Osteocyte (in vitro differentiated cells): Measurements from ENCODE around the gene STX11. TPM values are rescaled to one million over a fixed set of nuclear protein-coding genes. Genes with fewer than 3 reads are reported as not detected.

ENCODE experiments used
- DNase-seq: peaks from one replicate; pipeline ENCODE4 v3.0.0; 2021; ENCODE audit warnings: mixed read lengths; ENCODE audit not compliant: unreplicated experiment; ENCODE audit errors: extremely low spot score
- H3K27ac Mint-ChIP-seq: one replicate; pipeline ENCODE4 v1.8.0; 2021; ENCODE audit warnings: mild to moderate bottlenecking, mixed read lengths; ENCODE audit not compliant: unreplicated experiment
- H3K27me3 Mint-ChIP-seq: one replicate; pipeline ENCODE4 v1.8.0; 2021; ENCODE audit warnings: mixed read lengths; ENCODE audit not compliant: unreplicated experiment
- H3K36me3 Mint-ChIP-seq: one replicate; pipeline ENCODE4 v1.8.0; 2021; ENCODE audit warnings: mixed read lengths; ENCODE audit not compliant: unreplicated experiment
- H3K4me1 Mint-ChIP-seq: one replicate; pipeline ENCODE4 v1.8.0; 2021; ENCODE audit warnings: mixed read lengths; ENCODE audit not compliant: unreplicated experiment
- H3K4me3 Mint-ChIP-seq: one replicate; pipeline ENCODE4 v1.8.0; 2021; ENCODE audit warnings: mild to moderate bottlenecking, moderate library complexity, mixed read lengths; ENCODE audit not compliant: unreplicated experiment
- H3K9me3 Mint-ChIP-seq: one replicate; pipeline ENCODE4 v1.8.0; 2021; ENCODE audit warnings: mixed read lengths; ENCODE audit not compliant: unreplicated experiment
- total RNA-seq: library from RNA; stranded (reverse); gene quantifications from 2 replicates; pipeline ENCODE4 v1.2.1, GENCODE V29; 2021
- TF ChIP-seq, protein P1 (sequence below): fragments of 200-600 bp; sonication (generic); IDR thresholded peaks from 2 replicates; pipeline ENCODE4 v1.5.0; 2021; ENCODE audit warnings: antibody characterized with exemption, mild to moderate bottlenecking, moderate library complexity

Gene STX11
- total RNA-seq, 1 donor from 2014 or later = 0.86 TPM

DNA sequence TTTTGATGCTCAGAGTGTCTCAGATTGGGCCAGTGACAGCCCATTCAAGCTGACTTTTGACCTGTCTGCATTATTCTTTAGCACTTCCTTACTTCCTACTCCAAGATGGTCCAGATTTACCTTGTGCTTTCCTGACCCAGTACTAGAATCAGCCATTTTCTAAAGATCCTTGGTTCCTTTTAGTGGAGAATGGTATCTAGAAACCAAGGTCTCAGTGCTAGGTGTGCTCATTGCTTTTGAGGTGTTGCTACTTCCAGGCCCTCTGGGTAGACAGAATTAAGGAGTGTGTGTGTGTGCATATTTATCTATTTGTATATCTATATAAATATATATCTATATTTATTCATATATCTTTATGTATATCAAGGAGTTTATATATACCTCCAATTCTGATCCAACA lies 67.5 kb downstream of the STX11 start:
- Mint-ChIP-seq H3K27ac (peak overlapping the region; percentile 97), H3K9me3 (no peaks in the 10 kb centered on the region), H3K4me1 (peaks cover 29% of the 10 kb centered on the region), H3K4me3 (no peak overlapping the region), H3K27me3 (no peaks in the 10 kb centered on the region), H3K36me3 (no peaks in the 10 kb centered on the region)
- DNase-seq = no peak
- TF ChIP-seq, protein P1, sequence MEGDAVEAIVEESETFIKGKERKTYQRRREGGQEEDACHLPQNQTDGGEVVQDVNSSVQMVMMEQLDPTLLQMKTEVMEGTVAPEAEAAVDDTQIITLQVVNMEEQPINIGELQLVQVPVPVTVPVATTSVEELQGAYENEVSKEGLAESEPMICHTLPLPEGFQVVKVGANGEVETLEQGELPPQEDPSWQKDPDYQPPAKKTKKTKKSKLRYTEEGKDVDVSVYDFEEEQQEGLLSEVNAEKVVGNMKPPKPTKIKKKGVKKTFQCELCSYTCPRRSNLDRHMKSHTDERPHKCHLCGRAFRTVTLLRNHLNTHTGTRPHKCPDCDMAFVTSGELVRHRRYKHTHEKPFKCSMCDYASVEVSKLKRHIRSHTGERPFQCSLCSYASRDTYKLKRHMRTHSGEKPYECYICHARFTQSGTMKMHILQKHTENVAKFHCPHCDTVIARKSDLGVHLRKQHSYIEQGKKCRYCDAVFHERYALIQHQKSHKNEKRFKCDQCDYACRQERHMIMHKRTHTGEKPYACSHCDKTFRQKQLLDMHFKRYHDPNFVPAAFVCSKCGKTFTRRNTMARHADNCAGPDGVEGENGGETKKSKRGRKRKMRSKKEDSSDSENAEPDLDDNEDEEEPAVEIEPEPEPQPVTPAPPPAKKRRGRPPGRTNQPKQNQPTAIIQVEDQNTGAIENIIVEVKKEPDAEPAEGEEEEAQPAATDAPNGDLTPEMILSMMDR = no peak

DNA sequence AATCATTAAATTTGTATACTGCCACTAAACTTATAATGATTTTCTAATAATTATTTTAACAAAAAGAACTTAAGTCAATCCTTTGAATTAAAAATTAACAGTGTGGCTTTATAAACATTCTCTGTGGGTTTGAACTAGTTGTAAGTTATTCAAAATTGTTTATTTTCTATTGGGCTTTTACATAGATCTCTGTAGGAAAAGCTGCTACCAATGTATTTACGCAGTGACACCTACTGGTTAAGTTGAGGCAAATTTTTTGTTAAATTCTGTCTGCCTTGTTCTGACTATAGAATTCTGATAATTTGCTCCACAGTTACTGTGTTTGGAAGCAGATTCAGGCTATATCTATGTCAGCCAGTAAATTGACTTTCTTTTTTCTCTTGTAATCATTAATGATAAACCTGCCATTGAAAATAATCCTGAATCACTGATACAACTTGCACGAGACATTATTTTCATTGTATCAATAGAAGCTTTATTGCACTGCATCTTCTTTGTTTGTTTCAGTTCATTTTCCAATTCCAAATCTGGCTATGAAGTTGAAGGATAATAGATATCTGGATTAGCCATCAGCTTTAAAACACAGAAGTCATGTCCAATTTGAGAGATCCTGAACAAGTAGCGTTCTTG lies 68.9 kb downstream of the STX11 start:
- Mint-ChIP-seq H3K4me3 (no peak overlapping the region), H3K27me3 (no peaks in the 10 kb centered on the region), H3K36me3 (no peaks in the 10 kb centered on the region), H3K9me3 (no peaks in the 10 kb centered on the region), H3K4me1 (peaks cover 36% of the 10 kb centered on the region), H3K27ac (no peak overlapping the region)
- DNase-seq = no peak
- TF ChIP-seq, protein P1 = peak; percentile 76

DNA sequence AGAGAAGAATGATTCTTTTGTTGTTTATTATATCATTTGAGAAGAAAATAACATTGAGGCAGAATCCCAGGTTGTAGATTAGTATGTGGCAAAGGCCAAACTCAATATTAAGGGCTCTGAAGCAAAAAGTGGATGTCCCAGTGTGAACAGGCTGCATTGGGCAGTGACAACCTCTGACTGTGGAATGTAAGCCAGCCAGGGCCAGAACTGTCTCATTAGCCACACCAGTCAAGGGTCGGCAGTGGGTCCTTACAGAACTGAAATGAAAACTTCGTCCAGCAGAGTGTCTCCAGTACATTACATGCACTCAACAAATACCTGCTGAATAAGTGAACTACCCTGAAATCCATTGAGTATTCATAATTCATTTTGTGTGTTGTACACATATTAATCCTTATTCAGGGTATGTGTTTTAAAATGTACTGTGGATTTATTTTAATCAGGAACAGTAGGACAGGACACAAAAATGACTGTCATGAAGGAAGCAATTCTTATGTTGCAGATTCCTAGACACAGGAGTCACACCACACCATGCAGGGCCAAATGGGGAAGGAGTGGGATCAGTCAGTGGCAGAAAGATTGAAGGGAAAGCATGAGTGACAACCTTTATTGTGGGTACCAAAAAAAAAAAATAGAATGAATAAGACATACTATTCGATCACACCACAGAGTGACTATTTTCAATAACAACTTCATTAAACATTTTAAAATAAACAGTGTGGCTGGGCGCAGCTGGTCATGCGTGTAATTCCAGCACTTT lies 69.9 kb downstream of the STX11 start:
- Mint-ChIP-seq H3K9me3 (no peaks in the 10 kb centered on the region), H3K4me1 (peaks cover 34% of the 10 kb centered on the region)

DNA sequence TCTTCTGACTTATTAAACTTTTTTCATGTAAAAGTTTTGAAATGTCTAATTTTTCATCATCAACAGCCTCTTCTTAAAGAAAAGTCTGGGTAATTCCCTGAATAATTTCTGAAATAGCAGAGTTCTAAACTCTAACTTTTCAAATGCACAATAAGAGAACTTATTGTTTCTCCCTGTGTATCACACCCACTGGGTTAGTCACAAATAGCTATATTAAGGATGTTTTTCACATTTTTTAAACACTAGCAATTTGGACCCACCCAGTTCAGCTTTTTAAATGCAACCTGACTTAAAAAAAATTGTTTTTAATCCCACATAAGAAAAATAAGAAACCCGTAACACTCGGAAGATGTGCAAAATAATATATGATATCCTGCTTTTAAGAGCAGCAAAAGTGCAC lies 73.4 kb downstream of the STX11 start:
- Mint-ChIP-seq H3K36me3 (no peaks in the 10 kb centered on the region), H3K4me1 (peaks cover 12% of the 10 kb centered on the region), H3K9me3 (no peaks in the 10 kb centered on the region), H3K4me3 (no peak overlapping the region), H3K27ac (no peak overlapping the region), H3K27me3 (no peaks in the 10 kb centered on the region)
- TF ChIP-seq, protein P1 = no peak
- DNase-seq = no peak

More for the DNA sequence above, 69.9 kb downstream of the STX11 start:
- TF ChIP-seq, protein P1 = no peak
- Mint-ChIP-seq H3K36me3 (no peaks in the 10 kb centered on the region), H3K27me3 (no peaks in the 10 kb centered on the region), H3K4me3 (no peak overlapping the region), H3K27ac (no peak overlapping the region)
- no peak for DNase-seq

DNA sequence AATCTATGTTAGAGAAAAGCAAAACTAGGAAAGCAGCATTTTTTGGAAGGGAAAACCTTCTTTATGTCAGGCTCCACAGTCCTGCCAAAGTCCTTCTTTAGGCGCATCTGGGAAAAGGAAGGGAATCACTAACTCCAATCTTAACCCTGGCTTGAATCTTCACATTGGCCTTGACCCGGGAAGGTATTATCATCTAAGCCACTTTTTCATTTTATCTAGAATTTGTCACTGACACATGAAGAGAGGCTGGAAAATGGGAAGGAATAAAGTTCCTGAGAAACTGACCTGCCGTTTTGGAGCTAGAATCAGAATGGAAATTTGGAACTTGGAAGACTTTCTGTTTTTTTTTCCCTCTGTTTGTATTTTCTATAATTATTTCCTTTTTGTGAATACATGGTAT lies 81.4 kb downstream of the STX11 start:
- no peak for DNase-seq
- H3K9me3 Mint-ChIP-seq = peaks cover 6% of the 10 kb centered on the region
- H3K27ac Mint-ChIP-seq = no peak overlapping the region
- H3K36me3 Mint-ChIP-seq = no peaks in the 10 kb centered on the region
- H3K4me3 Mint-ChIP-seq = no peak overlapping the region
- no peaks in the 10 kb centered on the region for H3K27me3 Mint-ChIP-seq
- peaks cover 22% of the 10 kb centered on the region for H3K4me1 Mint-ChIP-seq
- TF ChIP-seq, protein P1 = no peak
